Measurements from ENCODE around the gene FN3K. TPM values are rescaled to one million over a fixed set of nuclear protein-coding genes. Genes with fewer than 3 reads are reported as not detected.
"Not testable (repeated sequence)": the region's sequence is repeated elsewhere in the genome, so short reads cannot be mapped to it uniquely, and the experiment has no call there.

FN3K gene
- total RNA-seq, 1 donor = 0.73 TPM

DNA sequence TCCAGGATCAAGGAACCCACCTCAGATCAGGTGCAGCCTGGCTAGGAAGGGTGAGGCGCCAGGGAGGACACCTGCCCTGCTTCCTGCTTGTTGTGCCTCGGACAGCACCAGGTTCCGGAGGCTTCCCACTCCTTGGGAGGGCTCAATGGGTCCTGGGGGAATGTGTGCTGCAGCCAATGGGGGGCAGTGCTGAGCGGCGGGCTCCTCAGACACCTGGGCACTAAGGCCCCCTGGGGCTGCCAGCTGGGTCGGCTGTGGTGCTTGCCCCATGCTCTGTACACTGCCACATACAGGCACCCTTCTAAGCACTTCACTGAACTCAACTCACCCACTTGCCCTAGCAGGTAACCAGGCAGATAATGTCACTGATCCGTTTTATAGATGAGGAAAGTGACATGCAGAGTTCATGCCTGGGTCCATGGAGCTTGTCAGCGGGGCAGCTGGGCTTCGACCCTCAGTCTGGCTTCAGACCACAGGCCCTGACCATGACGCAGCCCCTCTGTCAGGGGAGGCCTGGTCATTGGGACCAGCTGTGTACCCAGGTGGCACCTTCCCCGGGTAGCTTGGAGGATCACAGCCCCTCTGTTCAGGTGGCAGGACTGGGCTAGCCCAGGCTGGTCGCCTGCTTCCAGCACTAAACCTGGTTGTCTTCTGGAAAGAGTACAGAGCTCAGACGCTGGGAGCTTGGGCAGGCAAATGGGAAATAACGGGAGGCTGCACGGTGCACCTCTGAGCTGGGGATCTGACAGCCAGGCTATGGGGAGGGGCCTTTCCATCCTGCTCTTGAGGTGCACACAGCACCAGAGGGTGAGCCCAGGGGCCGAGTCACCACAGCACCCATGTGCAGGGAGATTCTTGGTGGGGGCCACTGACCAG lies 8.2 kb downstream of the FN3K start:
- H3K4me1 ChIP-seq (ENCODE audit: insufficient read depth, low read length) = no peaks in the 10 kb centered on the region
- no peaks in the 10 kb centered on the region for H3K27me3 ChIP-seq (ENCODE audit: insufficient read depth, low read length)
- H3K9me3 ChIP-seq (ENCODE audit: low read depth, low read length) = no peaks in the 10 kb centered on the region
- no peak overlapping the region for H3K4me3 ChIP-seq (ENCODE audit: low read length)

DNA sequence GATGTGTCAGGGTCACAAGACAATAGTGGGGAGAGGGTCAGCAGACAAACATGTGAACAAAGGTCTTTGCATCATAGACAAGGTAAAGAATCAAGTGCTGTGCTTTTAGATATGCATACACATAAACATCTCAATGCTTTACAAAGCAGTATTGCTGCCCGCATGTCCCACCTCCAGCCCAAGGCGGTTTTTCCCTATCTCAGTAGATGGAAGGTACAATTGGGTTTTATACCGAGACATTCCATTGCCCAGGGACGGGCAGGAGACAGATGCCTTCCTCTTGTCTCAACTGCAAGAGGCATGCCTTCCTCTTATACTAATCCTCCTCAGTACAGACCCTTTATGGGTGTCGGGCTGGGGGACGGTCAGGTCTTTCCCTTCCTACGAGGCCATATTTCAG lies 9.3 kb downstream of the FN3K start:
- H3K27me3 ChIP-seq (ENCODE audit: insufficient read depth, low read length); H3K4me3 ChIP-seq (ENCODE audit: low read length); H3K9me3 ChIP-seq (ENCODE audit: low read depth, low read length); H3K4me1 ChIP-seq (ENCODE audit: insufficient read depth, low read length): not testable (repeated sequence)

DNA sequence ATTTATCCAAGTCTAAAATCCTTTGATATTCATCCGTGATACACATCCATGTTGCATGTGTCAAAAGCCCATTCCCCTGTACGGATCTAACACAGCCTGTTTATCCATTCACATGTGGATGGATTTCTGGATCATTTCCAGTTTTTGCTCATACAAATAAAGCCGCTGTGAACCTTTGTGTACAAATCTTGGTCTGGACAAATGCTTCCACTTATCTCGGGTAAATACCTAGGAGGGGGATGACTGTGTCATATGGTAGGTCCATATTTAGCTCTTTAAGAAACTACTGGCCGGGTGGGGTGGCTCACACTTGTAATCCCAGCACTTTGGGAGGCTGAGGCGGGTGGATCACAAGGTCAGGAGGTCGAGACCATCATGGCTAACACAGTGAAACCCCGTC lies 10.1 kb downstream of the FN3K start:
- Histone ChIP-seq H3K4me3 (ENCODE audit: low read length) (no peak overlapping the region), H3K27me3 (ENCODE audit: insufficient read depth, low read length) (no peaks in the 10 kb centered on the region), H3K9me3 (ENCODE audit: low read depth, low read length) (no peaks in the 10 kb centered on the region), H3K4me1 (ENCODE audit: insufficient read depth, low read length) (no peaks in the 10 kb centered on the region)

DNA sequence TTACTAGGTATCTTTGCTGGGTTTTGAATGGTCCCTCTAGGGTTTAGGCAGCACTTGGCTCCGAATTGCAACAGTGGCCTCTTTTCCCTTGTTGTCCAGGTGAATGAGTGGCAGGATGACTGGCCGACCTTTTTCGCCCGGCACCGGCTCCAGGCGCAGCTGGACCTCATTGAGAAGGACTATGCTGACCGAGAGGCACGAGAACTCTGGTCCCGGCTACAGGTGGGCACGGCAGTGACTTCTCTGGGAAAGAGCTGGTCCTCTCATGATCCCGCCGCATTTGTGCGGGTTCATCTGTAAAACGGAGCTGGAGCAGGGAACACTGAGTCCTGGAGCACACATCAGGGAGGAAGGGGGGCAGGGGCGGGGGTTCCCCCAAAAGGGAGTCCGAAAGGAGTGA lies 13.3 kb downstream of the FN3K start:
- Histone ChIP-seq H3K27me3 (ENCODE audit: insufficient read depth, low read length) (no peaks in the 10 kb centered on the region), H3K4me3 (ENCODE audit: low read length) (no peak overlapping the region), H3K4me1 (ENCODE audit: insufficient read depth, low read length) (peaks cover 15% of the 10 kb centered on the region), H3K9me3 (ENCODE audit: low read depth, low read length) (no peaks in the 10 kb centered on the region)

DNA sequence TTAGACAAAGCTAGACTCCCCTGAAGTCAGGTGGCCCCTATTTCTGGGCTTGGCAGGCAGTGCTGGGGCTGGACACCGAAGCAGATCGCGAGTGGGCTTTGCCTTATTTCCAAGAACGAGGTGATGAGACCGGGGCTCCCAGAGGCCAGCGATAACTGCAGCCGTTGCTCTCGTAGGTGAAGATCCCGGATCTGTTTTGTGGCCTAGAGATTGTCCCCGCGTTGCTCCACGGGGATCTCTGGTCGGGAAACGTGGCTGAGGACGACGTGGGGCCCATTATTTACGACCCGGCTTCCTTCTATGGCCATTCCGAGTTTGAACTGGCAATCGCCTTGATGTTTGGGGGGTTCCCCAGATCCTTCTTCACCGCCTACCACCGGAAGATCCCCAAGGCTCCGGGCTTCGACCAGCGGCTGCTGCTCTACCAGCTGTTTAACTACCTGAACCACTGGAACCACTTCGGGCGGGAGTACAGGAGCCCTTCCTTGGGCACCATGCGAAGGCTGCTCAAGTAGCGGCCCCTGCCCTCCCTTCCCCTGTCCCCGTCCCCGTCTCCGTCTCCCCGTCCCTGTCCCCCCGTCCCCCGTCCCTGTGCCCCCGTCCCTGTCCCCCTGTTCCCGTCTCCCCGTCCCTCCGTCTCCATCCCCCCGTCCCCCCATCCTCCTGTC lies 15.0 kb downstream of the FN3K start:
- Histone ChIP-seq H3K27me3 (ENCODE audit: insufficient read depth, low read length) (no peaks in the 10 kb centered on the region), H3K4me1 (ENCODE audit: insufficient read depth, low read length) (peaks cover 16% of the 10 kb centered on the region), H3K9me3 (ENCODE audit: low read depth, low read length) (no peaks in the 10 kb centered on the region), H3K4me3 (ENCODE audit: low read length) (no peak overlapping the region)

DNA sequence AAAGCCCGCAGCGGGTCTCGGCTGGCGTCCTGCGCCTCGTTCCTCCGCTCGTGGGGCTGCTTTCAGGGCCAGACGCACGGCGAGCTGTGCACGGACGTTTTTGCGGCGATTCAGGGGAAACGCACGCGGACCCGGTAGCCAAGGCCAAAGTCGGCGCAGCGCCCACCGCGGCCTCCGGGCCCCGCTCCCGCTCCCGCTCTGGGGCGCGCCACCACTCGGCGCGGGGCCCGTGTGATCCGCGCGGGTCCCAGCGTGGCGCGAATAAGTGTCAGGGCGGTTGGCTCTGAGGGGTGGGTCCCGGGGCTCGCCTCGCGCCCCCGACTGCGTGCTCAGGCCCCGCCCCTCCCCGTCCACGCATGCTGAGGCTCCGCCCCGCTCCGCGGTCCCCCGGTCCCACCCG lies 15.8 kb downstream of the FN3K start:
- H3K4me3 ChIP-seq (ENCODE audit: low read length) = no peak overlapping the region
- H3K9me3 ChIP-seq (ENCODE audit: low read depth, low read length) = no peaks in the 10 kb centered on the region
- H3K4me1 ChIP-seq (ENCODE audit: insufficient read depth, low read length) = peaks cover 16% of the 10 kb centered on the region
- H3K27me3 ChIP-seq (ENCODE audit: insufficient read depth, low read length) = no peaks in the 10 kb centered on the region

DNA sequence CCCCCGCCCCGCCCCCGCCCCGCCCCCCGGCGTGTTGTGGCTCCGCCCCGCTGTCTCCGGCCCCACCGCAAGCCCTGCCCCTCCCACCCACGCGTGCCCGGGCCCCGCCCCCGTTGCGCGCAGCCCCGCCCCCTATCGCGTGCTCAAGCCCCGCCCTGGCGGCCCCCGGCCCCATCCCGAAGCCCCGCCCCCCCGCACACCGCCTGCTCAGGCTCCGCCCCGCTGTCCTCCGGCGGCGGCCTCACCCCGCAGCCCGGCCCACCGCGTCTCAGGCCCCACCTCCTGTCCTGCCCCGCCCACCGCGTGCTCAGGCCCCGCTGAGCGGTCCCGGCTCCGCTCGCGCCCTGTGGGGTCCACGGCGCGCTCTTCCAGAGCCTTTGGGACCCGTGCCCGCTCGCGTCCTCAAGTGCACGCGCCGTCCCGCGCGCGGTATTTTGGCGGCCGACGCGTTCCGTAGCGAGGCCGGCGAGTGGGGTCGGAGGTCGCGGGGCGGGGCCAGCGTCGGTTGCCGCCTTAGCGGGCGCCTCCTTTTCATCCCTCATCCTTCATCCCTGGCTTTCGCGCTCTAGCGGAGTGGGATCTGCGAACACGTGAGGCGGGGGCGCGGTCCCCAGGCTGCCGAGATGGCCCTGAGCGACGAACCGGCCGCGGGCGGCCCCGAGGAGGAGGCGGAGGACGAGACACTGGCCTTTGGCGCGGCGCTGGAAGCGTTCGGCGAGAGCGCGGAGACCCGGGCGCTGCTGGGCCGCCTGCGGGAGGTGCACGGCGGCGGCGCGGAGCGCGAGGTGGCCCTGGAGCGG lies 16.4 kb downstream of the FN3K start, which contains the start of gene TBCD:
Gene TBCD (plus strand): TSS at position 495 of the 800 bp plus-strand sequence. CDS start 129 bp downstream, at position 624.
- no peaks in the 10 kb centered on the region for H3K27me3 ChIP-seq (ENCODE audit: insufficient read depth, low read length)
- H3K4me3 ChIP-seq (ENCODE audit: low read length) = peak within 1 kb of the TSS; percentile 77
- H3K4me1 ChIP-seq (ENCODE audit: insufficient read depth, low read length) = peaks cover 16% of the 10 kb centered on the region
- no peaks in the 10 kb centered on the region for H3K9me3 ChIP-seq (ENCODE audit: low read depth, low read length)

DNA sequence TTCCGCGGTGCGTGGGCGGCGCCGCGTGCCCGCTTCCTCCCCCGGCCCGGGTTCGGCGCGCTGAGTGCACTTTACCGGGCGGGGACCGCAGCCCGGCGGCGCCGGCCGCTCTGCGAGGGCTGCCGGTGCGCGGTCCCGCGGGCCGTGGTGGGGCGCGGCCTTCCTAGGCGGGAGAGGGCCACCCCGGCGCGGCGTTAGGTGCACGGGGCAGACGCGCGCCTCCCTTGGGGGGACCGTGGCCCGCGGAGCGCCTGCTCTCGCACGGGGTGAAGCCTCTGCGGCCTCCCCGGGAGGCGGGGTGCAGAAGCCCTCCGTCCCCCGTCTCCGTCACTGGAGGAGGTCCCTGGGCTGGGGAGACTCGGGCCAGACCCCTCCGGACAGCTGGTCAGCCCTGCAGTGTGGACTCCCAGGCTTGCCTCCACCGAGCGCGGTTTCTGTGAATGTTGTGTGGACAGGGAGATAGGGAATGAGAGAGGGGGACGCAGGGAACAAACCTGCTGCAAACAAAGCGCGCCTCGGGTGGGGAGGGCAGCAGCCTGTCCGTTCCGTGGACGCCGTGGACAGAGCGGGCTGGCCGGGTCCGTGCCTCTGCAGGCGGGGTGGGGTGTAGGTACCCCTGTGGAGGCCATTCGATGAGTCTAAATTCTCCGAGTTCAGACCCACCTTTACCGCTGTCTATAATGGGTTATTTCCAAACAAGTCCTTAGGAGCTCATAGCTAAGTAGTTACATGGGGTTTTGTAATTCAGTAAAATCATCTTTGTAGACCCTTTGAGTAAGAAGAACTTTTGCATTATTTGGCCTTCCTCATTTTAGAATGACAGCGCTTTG lies 17.2 kb downstream of the FN3K start:
- Histone ChIP-seq H3K4me3 (ENCODE audit: low read length) (peak overlapping the region; percentile 77), H3K4me1 (ENCODE audit: insufficient read depth, low read length) (peaks cover 16% of the 10 kb centered on the region), H3K9me3 (ENCODE audit: low read depth, low read length) (no peaks in the 10 kb centered on the region), H3K27me3 (ENCODE audit: insufficient read depth, low read length) (no peaks in the 10 kb centered on the region)

DNA sequence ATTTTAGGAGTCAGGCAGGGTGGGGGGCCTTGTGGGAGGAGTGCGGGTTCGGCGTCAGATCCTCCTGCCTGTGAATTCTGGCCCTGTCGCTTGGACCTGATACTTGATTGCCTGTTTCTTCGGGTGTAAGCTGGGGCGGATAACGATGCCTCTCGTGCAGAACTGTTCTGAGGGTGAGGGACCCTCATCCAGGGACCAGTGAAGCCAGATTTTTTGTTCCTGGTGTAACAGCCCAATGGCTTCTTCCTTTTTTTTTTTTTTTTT lies 17.7 kb downstream of the FN3K start:
- Histone ChIP-seq H3K27me3 (ENCODE audit: insufficient read depth, low read length) (no peaks in the 10 kb centered on the region), H3K4me1 (ENCODE audit: insufficient read depth, low read length) (peaks cover 16% of the 10 kb centered on the region), H3K9me3 (ENCODE audit: low read depth, low read length) (no peaks in the 10 kb centered on the region), H3K4me3 (ENCODE audit: low read length) (no peak overlapping the region)

DNA sequence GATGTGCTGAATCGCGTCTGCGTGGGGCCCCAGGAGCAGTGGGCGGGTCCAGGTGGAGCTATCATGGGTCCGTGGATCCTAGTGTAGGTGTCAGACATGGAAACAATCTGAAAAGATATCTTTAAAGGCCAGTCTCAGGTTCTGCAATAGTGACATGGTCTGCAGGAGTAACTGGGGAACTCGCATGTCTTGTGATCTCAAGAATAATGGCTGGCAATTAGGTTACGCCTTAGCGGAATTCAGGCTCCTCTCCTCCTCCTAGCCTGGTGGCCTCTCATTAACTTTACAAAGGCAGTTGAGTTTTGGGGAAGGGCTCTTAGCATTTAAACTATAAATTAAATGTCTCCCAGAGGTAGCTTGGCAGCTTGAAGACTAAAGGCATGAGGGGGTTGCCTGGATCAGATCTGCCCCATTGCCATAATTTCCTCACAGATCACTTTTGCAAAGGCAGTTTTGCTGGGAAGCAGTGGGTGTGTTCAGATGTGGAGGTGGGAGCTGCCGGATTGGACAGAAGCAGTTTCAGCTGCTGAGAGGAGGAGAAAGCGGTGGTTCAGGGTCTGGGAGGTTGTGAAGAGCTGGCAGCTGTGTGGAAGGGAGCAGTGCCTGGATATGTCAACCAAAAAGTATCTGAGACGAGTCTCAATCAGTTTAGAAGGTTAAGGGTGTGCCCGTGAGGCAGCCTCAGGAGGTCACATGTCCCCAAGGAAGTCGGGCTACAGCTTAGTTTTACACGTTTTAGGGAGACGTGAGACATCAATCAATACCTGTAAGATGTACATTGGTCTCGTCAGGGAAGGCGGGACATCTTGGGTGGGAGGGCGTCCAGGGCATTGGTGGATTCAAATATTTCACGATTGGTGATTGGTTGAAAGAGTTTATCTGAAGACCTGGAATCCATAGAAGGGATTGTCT lies 19.1 kb downstream of the FN3K start:
- no peaks in the 10 kb centered on the region for H3K9me3 ChIP-seq (ENCODE audit: low read depth, low read length)
- H3K27me3 ChIP-seq (ENCODE audit: insufficient read depth, low read length) = no peaks in the 10 kb centered on the region
- H3K4me1 ChIP-seq (ENCODE audit: insufficient read depth, low read length) = peaks cover 16% of the 10 kb centered on the region
- no peak overlapping the region for H3K4me3 ChIP-seq (ENCODE audit: low read length)

DNA sequence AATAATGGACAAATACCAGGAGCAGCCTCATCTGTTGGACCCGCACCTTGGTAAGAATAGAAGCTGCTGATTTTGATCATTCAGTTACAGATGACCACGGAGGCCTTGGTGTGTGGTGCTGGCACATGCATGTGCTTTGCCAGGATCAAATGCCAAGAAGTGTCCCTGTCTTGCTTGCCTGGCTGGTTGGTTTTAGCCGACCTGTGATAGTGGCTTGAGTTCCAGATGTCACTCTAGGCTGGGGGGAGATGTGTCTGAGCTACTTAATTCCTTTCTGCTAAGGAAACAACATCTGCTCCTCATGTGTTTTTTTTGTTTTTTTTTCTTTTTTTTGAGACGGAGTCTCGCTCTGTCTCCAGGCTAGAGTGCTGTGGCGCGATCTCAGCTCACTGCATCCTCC lies 20.8 kb downstream of the FN3K start:
- Histone ChIP-seq H3K9me3 (ENCODE audit: low read depth, low read length) (no peaks in the 10 kb centered on the region), H3K27me3 (ENCODE audit: insufficient read depth, low read length) (no peaks in the 10 kb centered on the region), H3K4me1 (ENCODE audit: insufficient read depth, low read length) (peaks cover 16% of the 10 kb centered on the region), H3K4me3 (ENCODE audit: low read length) (no peak overlapping the region)

DNA sequence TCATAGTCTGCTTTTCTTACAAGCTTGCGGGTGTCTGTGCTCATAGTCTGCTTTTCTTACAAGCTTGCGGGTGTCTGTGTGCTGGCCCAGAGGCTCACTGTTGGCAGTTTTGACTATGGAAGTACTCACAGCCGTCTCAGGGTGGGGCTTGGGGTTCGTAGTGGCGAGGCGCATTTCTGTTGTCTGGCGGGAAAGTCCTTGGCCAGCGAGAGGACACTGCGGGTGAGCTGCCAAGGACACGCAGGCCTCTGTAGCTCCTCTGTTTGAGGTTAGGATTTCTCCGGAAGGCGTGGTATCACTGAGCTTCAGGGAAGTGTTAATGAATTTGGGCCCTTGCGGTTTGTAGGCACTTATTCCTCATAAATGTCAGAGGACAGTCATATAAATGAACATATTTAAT lies 30.0 kb downstream of the FN3K start:
- no peaks in the 10 kb centered on the region for H3K9me3 ChIP-seq (ENCODE audit: low read depth, low read length)
- no peaks in the 10 kb centered on the region for H3K27me3 ChIP-seq (ENCODE audit: insufficient read depth, low read length)
- peaks cover 3% of the 10 kb centered on the region for H3K4me1 ChIP-seq (ENCODE audit: insufficient read depth, low read length)
- no peak overlapping the region for H3K4me3 ChIP-seq (ENCODE audit: low read length)

DNA sequence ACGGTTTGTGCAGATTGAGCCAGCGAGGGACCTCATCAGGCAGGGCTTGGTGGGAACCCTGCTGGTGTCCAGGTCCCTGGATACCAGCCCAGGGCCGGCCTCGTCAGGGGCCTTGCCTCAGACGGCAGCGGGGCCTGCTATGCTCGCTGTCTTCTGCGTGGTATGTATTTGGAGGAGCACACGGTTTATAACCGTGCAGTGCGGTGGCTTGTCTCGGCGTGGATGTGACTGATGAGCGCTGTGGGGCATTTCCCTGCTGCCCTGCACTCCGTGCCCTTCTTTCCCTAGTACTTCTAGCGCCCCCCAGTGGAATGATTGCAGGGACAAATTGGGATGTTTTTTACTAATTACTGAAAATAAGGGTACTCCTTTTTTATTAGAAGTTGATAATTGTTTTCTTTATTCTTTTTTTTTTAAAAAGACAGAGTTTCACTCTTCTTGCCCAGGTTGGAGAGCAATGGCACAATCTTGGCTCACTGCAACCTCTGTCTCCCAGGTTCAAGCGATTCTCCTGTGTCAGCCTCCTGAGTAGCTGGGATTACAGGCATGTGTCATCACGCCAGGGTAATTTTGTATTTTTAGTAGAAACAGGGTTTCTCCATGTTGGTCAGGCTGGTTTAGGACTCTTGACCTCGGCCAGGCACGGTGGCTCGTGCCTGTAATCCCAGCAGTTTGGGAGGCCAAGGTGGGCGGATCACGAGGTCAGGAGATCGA lies 31.8 kb downstream of the FN3K start:
- Histone ChIP-seq H3K9me3 (ENCODE audit: low read depth, low read length) (no peaks in the 10 kb centered on the region), H3K27me3 (ENCODE audit: insufficient read depth, low read length) (no peaks in the 10 kb centered on the region), H3K4me1 (ENCODE audit: insufficient read depth, low read length) (peaks cover 3% of the 10 kb centered on the region), H3K4me3 (ENCODE audit: low read length) (no peak overlapping the region)

All from mononuclear cell (primary cell).